Ramos (cell line): ENCODE measurements around the gene MED25.

Source experiments
- in situ Hi-C: fragments of 300-500 bp; cut with MboI; formaldehyde crosslinking; loops from one replicate; pipeline ENCODE4 v1.14.3; 2022; ENCODE audit warnings: low sequenced_read_pairs; ENCODE audit not compliant: unreplicated experiment

MED25 gene

DNA sequence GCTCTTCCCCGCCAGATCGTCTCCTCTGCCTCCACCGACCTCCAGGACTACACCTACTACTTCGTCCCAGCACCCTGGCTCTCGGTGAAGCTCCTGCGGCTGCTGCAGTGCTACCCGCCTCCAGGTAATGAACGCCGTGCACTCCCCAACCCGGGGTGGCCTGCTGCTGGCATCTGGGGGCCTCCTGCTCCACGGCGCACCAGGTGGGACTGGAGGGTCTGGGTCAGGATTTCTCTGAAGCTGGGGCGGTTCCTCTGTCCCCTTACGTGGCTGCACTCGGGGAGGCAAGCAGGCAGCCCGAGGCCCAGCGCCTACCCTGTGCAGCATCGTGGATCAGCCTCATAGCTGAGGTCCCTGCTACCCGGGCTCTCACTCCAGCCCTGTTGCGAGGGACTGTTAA is 22.5 kb upstream of the MED25 start:
- in situ Hi-C loops: no loop called here

DNA sequence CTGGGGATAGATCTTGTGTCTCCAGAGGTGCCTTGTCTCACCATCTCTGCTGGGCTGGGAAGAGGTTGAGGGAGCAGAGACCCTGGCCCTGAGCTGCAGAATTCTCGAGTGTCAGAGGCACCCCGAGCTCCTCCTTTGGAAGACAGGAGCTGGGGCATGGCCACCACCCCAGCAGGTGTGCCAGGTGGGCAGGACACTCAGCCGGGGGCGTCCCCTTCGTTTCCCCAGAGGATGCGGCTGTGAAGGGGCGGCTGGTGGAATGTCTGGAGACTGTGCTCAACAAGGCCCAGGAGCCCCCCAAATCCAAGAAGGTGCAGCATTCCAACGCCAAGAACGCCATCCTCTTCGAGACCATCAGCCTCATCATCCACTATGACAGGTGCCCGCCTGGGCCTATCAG is 19.5 kb upstream of the MED25 start:
- in situ Hi-C loops: no loop called here

GRCh38 chr19:49799271-49799797 is 18.8 kb upstream of the MED25 start:
- in situ Hi-C loops: no loop called here

GRCh38 chr19:49799798-49800376 is 18.2 kb upstream of the MED25 start:
- in situ Hi-C loops: no loop called here

GRCh38 chr19:49800771-49801170 is 17.3 kb upstream of the MED25 start:
- in situ Hi-C loops: no loop called here

DNA sequence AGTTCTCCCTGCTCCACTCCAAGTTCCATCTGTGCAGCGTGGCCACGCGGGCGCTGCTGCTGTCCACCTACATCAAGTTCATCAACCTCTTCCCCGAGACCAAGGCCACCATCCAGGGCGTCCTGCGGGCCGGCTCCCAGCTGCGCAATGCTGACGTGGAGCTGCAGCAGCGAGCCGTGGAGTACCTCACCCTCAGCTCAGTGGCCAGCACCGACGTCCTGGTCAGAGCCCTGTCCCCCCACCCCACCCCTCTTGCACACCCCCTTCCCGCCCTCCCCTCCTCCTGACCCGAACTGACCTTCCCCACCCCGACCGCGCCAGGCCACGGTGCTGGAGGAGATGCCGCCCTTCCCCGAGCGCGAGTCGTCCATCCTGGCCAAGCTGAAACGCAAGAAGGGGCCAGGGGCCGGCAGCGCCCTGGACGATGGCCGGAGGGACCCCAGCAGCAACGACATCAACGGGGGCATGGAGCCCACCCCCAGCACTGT is 16.6 kb upstream of the MED25 start:
- in situ Hi-C loops: no loop called here

DNA sequence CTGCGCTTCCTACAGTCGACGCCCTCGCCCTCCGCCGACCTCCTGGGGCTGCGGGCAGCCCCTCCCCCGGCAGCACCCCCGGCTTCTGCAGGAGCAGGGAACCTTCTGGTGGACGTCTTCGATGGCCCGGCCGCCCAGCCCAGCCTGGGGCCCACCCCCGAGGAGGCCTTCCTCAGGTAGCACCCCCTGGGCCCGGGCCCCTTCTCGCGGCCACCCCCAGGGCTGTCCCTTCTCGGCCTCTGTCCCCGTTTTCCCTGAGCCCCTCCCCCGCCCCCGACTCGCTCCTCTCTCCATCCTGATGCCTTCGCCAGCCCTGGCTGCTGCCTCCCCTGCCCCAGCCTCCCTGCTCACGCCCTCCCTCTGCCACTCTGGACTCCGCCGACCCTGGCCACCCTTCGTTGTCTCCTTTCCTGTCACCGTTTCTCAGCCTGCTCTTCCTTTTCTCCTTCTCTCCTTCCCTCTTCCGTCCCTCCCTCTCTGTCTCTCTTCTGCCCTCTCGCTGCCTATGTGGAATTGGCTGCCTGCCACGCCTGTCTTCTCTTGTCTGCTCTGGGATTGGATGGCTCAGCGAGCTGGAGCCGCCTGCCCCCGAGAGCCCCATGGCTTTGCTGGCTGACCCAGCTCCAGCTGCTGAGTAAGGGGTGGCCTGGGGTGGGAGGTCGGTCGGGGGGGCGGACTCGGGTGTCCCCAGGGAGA is 16.0 kb upstream of the MED25 start:
- in situ Hi-C loops: no loop called here

DNA sequence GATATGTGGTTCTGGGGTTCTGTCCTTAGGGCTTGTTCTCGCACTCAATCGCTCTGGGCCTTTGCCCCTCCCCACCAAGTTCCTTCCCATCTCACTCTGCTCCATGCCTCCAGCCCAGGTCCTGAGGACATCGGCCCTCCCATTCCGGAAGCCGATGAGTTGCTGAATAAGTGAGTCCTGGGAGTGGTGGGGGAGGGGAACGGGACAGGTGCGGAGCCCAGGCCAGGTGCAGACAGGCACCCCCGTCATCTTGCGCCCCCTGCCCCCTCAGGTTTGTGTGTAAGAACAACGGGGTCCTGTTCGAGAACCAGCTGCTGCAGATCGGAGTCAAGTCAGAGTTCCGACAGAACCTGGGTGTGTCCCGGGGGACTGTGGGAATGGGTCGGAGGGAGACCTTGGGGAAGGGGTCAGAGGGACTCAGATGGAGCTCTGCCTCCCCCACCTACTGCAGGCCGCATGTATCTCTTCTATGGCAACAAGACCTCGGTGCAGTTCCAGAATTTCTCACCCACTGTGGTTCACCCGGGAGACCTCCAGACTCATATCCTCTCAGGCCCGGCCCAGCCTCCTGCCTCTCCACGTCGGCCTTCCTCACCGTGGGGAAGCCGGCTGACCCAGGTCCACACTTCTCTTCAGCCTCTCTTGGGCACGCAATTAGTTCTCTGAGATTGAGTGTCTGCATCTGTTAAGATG is 15.1 kb upstream of the MED25 start:
- in situ Hi-C loops: no loop called here

DNA sequence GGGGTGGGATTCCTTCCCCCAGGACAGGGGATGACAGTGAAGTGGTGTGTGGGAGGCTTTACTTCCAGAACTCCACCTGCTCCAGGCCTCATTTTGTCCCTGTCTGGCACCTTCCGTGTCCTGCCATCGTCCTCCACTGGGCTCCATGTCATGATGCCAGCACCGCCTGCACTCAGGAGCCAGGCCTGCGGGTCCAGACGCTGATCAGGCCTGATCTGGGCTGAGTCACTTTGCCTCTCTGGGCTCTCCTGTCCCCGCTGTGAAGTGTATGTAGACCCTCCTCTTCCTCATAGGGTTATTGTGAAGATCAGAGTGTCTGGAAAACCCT is 14.6 kb upstream of the MED25 start:
- in situ Hi-C loops: no loop called here

DNA sequence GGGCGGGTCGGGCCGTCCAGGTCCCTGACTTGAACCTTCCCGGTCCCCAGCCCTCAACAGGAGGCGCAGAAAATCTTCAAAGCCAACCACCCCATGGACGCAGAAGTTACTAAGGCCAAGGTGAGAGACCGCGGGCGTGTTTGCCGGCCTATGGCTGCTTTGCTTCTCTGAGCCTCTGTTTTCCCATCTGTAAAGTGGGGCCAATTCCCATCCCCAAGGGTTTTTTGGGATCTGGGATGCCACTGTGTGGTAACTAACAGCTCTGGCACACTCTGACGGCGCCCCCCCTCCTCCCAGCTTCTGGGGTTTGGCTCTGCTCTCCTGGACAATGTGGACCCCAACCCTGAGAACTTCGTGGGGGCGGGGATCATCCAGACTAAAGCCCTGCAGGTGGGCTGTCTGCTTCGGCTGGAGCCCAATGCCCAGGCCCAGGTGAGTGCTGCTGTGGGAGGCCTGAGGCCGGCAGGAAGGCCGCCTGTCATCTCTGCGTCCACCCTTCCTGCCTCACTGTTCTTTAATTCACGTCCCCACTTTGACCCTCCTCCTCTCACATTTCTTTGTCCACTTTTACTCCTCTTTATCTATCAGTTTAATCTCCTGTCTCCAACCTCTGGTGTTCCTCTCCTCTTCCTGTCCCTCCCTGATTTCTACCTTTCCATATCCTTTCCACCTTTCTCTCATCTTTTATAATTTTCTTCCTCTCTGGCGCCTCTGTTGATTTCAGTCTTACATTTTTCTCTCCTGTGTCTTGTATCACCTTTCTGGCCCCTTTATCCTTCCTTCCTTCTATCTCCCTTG is 12.1 kb upstream of the MED25 start:
- in situ Hi-C loops: no loop called here

DNA sequence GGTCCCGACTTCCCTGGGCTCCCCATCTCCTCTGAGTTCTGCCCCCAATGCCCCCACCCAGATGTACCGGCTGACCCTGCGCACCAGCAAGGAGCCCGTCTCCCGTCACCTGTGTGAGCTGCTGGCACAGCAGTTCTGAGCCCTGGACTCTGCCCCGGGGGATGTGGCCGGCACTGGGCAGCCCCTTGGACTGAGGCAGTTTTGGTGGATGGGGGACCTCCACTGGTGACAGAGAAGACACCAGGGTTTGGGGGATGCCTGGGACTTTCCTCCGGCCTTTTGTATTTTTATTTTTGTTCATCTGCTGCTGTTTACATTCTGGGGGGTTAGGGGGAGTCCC is 11.5 kb upstream of the MED25 start:
- in situ Hi-C loops: no loop called here

DNA sequence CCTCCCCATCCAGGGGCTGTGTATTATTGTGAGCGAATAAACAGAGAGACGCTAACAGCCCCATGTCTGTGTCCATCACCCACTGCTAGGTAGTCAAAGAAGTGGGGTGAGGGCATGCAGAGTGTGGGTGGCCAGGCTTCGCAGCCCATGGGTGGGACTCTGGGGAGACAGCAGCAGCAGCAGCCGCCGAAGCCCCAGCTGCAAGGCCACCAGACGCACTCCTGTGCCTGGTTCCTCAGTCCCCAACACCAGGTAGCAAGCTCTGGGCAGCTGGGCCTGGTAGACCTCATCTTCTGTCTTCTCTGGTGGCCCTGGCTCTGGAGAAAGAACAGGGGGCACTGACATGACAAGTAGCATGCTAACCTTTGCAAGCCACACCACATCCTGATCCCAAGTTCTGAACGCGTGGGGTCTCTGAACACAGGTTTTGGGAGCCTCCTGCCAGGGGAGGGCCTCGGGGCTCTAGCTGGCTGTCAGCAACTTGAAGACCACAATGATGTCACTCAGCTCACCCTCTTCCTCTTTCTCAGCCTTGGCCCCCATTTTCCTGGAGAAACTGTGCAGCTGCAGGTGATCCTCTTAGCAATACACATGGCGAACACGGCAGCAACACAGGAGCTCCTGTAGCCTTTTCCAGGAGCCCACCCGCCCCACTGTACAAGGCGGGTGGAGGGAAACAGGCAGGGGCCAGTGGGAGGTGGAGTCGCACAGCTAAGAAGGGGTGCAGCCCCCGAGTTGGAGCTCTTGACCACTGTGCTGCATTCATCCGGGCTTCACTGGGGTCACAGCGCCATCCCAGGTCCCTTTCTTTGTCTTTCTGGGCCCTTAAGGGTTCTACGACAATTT is 10.8 kb upstream of the MED25 start:
- in situ Hi-C loops: no loop called here

GRCh38 chr19:49807904-49808675 is 10.0 kb upstream of the MED25 start:
- in situ Hi-C loops: no loop called here

- in situ Hi-C loops: no loop called here
These were observed 9.4 kb upstream of the MED25 start for GRCh38 chr19:49808711-49809159.

DNA sequence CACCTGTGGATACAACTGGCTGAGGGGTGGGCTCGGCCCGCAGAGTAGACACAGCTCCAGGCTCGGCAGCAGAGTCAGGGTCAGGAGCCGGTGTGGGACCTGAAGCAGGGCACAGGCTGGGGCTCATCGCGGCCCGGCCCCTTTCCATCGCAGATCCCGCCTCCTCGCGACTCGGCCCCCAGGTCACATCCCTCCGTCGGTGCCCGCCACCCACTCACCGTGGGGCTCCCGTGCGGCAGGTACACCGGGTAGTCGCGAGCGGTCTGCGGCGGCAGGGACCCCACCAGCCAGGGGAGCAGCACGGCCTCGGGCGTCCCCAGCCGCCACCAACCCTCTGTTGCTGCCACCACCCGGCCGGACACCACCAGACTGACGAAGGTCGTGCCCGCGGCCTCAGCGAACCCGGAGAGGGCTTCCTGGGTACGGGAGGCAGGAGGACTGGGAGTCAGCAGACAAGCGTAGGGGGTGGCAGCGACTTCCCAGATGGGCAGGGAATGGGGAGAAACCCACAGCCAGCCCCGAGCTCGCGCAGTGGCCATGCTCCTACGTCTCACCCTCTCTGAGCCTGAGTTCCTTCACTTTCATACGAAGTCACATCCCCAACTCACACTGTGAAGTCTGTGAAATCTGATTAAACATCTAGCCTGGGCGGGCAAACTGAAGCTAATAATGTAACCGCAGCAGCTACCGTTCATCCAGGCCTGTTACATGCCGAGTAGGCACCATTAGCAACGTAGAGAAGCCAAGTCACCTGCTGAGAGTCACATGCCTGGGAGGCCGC is 8.7 kb upstream of the MED25 start:
- in situ Hi-C loops: no loop called here

DNA sequence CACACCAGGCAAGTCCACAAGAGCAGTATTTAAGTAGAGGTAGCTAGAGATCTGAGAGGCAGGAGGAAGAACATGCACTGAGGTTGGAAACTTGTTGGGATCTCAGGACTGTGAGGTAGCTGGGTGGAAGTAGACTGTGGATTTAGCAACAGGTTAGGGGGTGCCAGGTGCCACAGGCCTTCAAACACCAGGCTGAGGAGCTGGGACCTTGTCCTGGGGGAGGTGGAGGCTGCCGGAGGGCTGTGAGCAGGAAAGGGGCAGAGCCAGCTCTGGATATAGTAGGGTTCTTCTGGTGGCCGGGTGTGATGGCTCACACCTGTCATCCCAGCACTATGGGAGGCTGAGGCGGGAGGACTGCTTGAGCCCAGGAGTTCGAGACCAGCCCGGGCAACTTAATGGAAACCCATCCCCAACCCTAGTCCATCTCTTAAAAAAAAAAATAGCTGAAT is 8.1 kb upstream of the MED25 start:
- in situ Hi-C loops: no loop called here

- in situ Hi-C loops: no loop called here
These were observed 6.8 kb upstream of the MED25 start for GRCh38 chr19:49811328-49811727.

- in situ Hi-C loops: no loop called here
These were observed 5.6 kb upstream of the MED25 start for GRCh38 chr19:49812452-49812996.
